Omental fat pad (tissue), 4 donors: Measurements from ENCODE around the gene AP2A1. TPM values are rescaled to one million over a fixed set of nuclear protein-coding genes. Genes with fewer than 3 reads are reported as not detected.
A peak's percentile ranks its signal among the peaks of the same experiment; 100 is the strongest.

Experiments
- ATAC-seq: fragments of 150-250 bp; one replicate; pipeline ENCODE4 v1.9.1; 2016; ENCODE audit warnings: mild to moderate bottlenecking, moderate library complexity; ENCODE audit not compliant: low FRiP score
- DNase-seq: peaks from one replicate; pipeline ENCODE4 v3.0.0-alpha.2; 2019; ENCODE audit warnings: low spot score
- CTCF ChIP-seq, 3 donors: fragments of 450-650 bp; IDR thresholded peaks; one replicate each; pipeline ENCODE4 v1.5.1; 2016 to 2017; ENCODE audit warnings: antibody characterized with exemption in 3 of 3, mild to moderate bottlenecking in 3 of 3, moderate library complexity in 2 of 3
- total RNA-seq, 4 donors: library from RNA; depleted of rRNA; stranded (reverse); fragments of >200 nt; gene quantifications; one replicate each; pipeline ENCODE4 v1.1.0, GENCODE V29; 2016

AP2A1 gene
- total RNA-seq, 4 donors from 2014 or later = 63.9 to 88.0 (median 72.4) TPM

- ATAC-seq (no peak), DNase-seq (no peak)
- no peak for TF ChIP-seq CTCF (IDR thresholded peaks at IDR 0.05)
Observed at GRCh38 chr19:49749771-49750170, 17.0 kb upstream of the AP2A1 start.

GRCh38 chr19:49752701-49753100 lies 14.1 kb upstream of the AP2A1 start:
- DNase-seq (no peak), ATAC-seq (no peak)
- TF ChIP-seq CTCF (IDR thresholded peaks at IDR 0.05) = no peak

- no peak for TF ChIP-seq CTCF (IDR thresholded peaks at IDR 0.05)
- DNase-seq = no peak
- no peak for ATAC-seq
Observed at GRCh38 chr19:49755956-49756355, 10.8 kb upstream of the AP2A1 start.

- TF ChIP-seq CTCF (IDR thresholded peaks at IDR 0.05) = no peak
- peak; percentile 79 for ATAC-seq
- no peak for DNase-seq
Observed at GRCh38 chr19:49758292-49758691, 8.5 kb upstream of the AP2A1 start.

GRCh38 chr19:49761249-49761624 lies 5.6 kb upstream of the AP2A1 start:
- no peak for ATAC-seq
- TF ChIP-seq CTCF (IDR thresholded peaks at IDR 0.05) = no peak
- DNase-seq = no peak

GRCh38 chr19:49761625-49762311 lies 5.0 kb upstream of the AP2A1 start:
- DNase-seq (no peak), ATAC-seq (no peak)
- TF ChIP-seq CTCF (IDR thresholded peaks at IDR 0.05) = no peak

GRCh38 chr19:49763230-49763629 lies 3.6 kb upstream of the AP2A1 start, which contains the start of gene TSKS:
Gene TSKS, minus strand, starts transcription at chr19:49763306. Its CDS starts 59 bp downstream, at chr19:49763247.
- TF ChIP-seq CTCF (IDR thresholded peaks at IDR 0.05) = no peak
- ATAC-seq (no peak), DNase-seq (no peak)
